IMR-90 (cell line): ENCODE data around the gene SLC8A1. TPM values are rescaled to one million over a fixed set of nuclear protein-coding genes. Genes with fewer than 3 reads are reported as not detected.

Source experiments
- ATAC-seq: fragments of 200-7000 bp; cut with Tn5 transposase; 2 replicates; pipeline ENCODE4 v1.9.1; 2020; ENCODE audit warnings: low read depth, mild to moderate bottlenecking, moderate library complexity
- BruUV-seq: library from RNA; stranded (reverse); fragments of 400-500 nt; replicated peaks from 2 replicates; lab custom pipeline; 2021; lab: Mats Ljungman, UMichigan
- CTCF ChIA-PET: fragments of 300-600 bp; formaldehyde crosslinking; extraction: SDS; loops from one replicate; lab custom pipeline; 2021; ENCODE audit warnings: antibody characterized with exemption; lab: Yijun Ruan, JAX
- POLR2A ChIA-PET: fragments of 300-600 bp; sonication (Branson Sonifier 250); formaldehyde crosslinking; loops from one replicate; lab custom pipeline; 2022; ENCODE audit warnings: antibody characterized with exemption; ENCODE audit not compliant: unreplicated experiment; lab: Charles Lee
- DNase-seq: peaks from one replicate; pipeline ENCODE4 v3.0.0; 2013
- H2AFZ ChIP-seq: replicated peaks from 2 replicates; pipeline ENCODE3; 2013; ENCODE audit warnings: low read length, mild to moderate bottlenecking; ENCODE audit not compliant: poor library complexity
- H2AK5ac ChIP-seq: 2 replicates; pipeline ENCODE4 v1.6.1; 2013; ENCODE audit warnings: low read depth, low read length, inconsistent platforms
- H2AK9ac ChIP-seq: replicated peaks from 2 replicates; pipeline ENCODE3; 2013; ENCODE audit warnings: mild to moderate bottlenecking, low read depth, low read length, moderate library complexity; ENCODE audit not compliant: poor library complexity
- H2BK120ac ChIP-seq: 2 replicates; pipeline ENCODE4 v1.6.1; 2013; ENCODE audit warnings: low read depth, low read length, inconsistent platforms
- H2BK15ac ChIP-seq: 3 replicates; pipeline ENCODE4 v1.6.1; 2013; ENCODE audit warnings: low read depth, low read length, inconsistent platforms
- H2BK20ac ChIP-seq: 2 replicates; pipeline ENCODE4 v1.6.1; 2013; ENCODE audit warnings: low read depth, mild to moderate bottlenecking, inconsistent platforms, low read length, moderate library complexity
- H2BK5ac ChIP-seq: 2 replicates; pipeline ENCODE4 v1.6.1; 2013; ENCODE audit warnings: mild to moderate bottlenecking, low read depth, low read length, inconsistent platforms; ENCODE audit not compliant: poor library complexity, severe bottlenecking
- H3K14ac ChIP-seq: replicated peaks from 2 replicates; pipeline ENCODE4 v1.6.1; 2013; ENCODE audit warnings: low read depth, low read length, inconsistent platforms
- H3K18ac ChIP-seq: 2 replicates; pipeline ENCODE4 v1.6.1; 2013; ENCODE audit warnings: low read depth, low read length, control low read depth
- H3K23ac ChIP-seq: 2 replicates; pipeline ENCODE4 v1.6.1; 2013; ENCODE audit warnings: low read depth, low read length, inconsistent platforms
- H3K27ac ChIP-seq: 2 replicates; pipeline ENCODE4 v1.5.1; 2013; ENCODE audit warnings: mild to moderate bottlenecking, control low read depth, low read length; ENCODE audit not compliant: insufficient read depth
- H3K27me3 ChIP-seq: 2 replicates; pipeline ENCODE4 v1.6.1; 2013; ENCODE audit warnings: low read length; ENCODE audit not compliant: control insufficient read depth, insufficient read depth
- H3K36me3 ChIP-seq: 2 replicates; pipeline ENCODE4 v1.6.1; 2013; ENCODE audit warnings: low read length, mixed read lengths; ENCODE audit not compliant: control insufficient read depth, insufficient read depth
- H3K4ac ChIP-seq: 2 replicates; pipeline ENCODE4 v1.6.1; 2013; ENCODE audit warnings: low read depth, low read length, inconsistent platforms
- H3K4me1 ChIP-seq: 2 replicates; pipeline ENCODE4 v1.6.1; 2013; ENCODE audit warnings: low read length, mixed read lengths; ENCODE audit not compliant: control insufficient read depth, insufficient read depth
- H3K4me2 ChIP-seq: 2 replicates; pipeline ENCODE4 v1.6.1; 2013; ENCODE audit warnings: low read depth, mild to moderate bottlenecking, control low read depth, low read length, moderate library complexity
- H3K4me3 ChIP-seq: 2 replicates; pipeline ENCODE4 v1.5.1; 2013; ENCODE audit warnings: low read depth, mild to moderate bottlenecking, control low read depth, low read length, moderate library complexity; ENCODE audit not compliant: insufficient read depth
- H3K56ac ChIP-seq: 2 replicates; pipeline ENCODE4 v1.6.1; 2013; ENCODE audit warnings: low read length, inconsistent platforms; ENCODE audit not compliant: insufficient read depth; ENCODE audit errors: extremely low read depth
- H3K79me1 ChIP-seq, 2 experiments: 2 replicates each; pipeline ENCODE4 v1.6.1; 2013; ENCODE audit warnings: low read length in 2 of 2, inconsistent platforms in 1 of 2, low read depth in 1 of 2
- H3K9ac ChIP-seq: 2 replicates; pipeline ENCODE4 v1.6.1; 2013; ENCODE audit warnings: low read depth, low read length, control low read depth
- H3K9me1 ChIP-seq: 2 replicates; pipeline ENCODE4 v1.6.1; 2013; ENCODE audit warnings: low read length, inconsistent platforms; ENCODE audit not compliant: insufficient read depth
- H3K9me3 ChIP-seq: 2 replicates; pipeline ENCODE4 v1.6.1; 2013; ENCODE audit warnings: low read length; ENCODE audit not compliant: control insufficient read depth, insufficient read depth
- H4K20me1 ChIP-seq: 2 replicates; pipeline ENCODE4 v1.6.1; 2013; ENCODE audit warnings: low read length, inconsistent platforms; ENCODE audit not compliant: insufficient read depth
- H4K5ac ChIP-seq: 2 replicates; pipeline ENCODE4 v1.6.1; 2013; ENCODE audit warnings: mild to moderate bottlenecking, low read depth, low read length, control low read depth
- H4K8ac ChIP-seq, 2 experiments: 2 replicates each; pipeline ENCODE4 v1.6.1; 2013; ENCODE audit warnings: low read depth in 2 of 2, low read length in 2 of 2, control low read depth in 1 of 2, inconsistent platforms in 1 of 2
- H4K91ac ChIP-seq: 2 replicates; pipeline ENCODE4 v1.6.1; 2013; ENCODE audit warnings: low read depth, low read length, inconsistent platforms; ENCODE audit not compliant: insufficient read depth
- BHLHE40 ChIP-seq: fragments of 150-350 bp; IDR thresholded peaks from 2 replicates; pipeline ENCODE4 v1.6.1; 2016; ENCODE audit warnings: mild to moderate bottlenecking, low read depth, low read length
- CEBPB ChIP-seq: IDR thresholded peaks from 2 replicates; pipeline ENCODE4 v1.6.1; 2012; ENCODE audit warnings: low read depth, low read length, improper control_type of control experiment
- CHD1 ChIP-seq: IDR thresholded peaks from 2 replicates; pipeline ENCODE4 v1.6.1; 2012; ENCODE audit warnings: low read depth, low read length, improper control_type of control experiment
- FOS ChIP-seq: fragments of 150-350 bp; IDR thresholded peaks from 2 replicates; pipeline ENCODE4 v1.6.1; 2016; ENCODE audit warnings: low read depth, low read length
- MAFK ChIP-seq: IDR thresholded peaks from 2 replicates; pipeline ENCODE4 v1.6.1; 2012; ENCODE audit warnings: low read depth, low read length, improper control_type of control experiment
- MAZ ChIP-seq: IDR thresholded peaks from 2 replicates; pipeline ENCODE4 v1.6.1; 2012; ENCODE audit warnings: low read depth, mild to moderate bottlenecking, low read length, improper control_type of control experiment, moderate library complexity, borderline replicate concordance
- MXI1 ChIP-seq: IDR thresholded peaks from 2 replicates; pipeline ENCODE4 v1.6.1; 2012; ENCODE audit warnings: low read depth, mild to moderate bottlenecking, low read length, moderate library complexity, borderline replicate concordance
- NFE2L2 ChIP-seq: fragments of 150-350 bp; IDR thresholded peaks from 2 replicates; pipeline ENCODE4 v1.6.1; 2016; ENCODE audit warnings: low read depth, mild to moderate bottlenecking, low read length
- POLR2A ChIP-seq: IDR thresholded peaks from 2 replicates; pipeline ENCODE4 v1.6.1; 2012; ENCODE audit warnings: mild to moderate bottlenecking, low read depth, low read length
- RAD21 ChIP-seq: IDR thresholded peaks from 2 replicates; pipeline ENCODE4 v1.6.1; 2012; ENCODE audit warnings: low read length, improper control_type of control experiment
- RCOR1 ChIP-seq: IDR thresholded peaks from 2 replicates; pipeline ENCODE4 v1.6.1; 2012; ENCODE audit warnings: mild to moderate bottlenecking, low read length, improper control_type of control experiment; ENCODE audit not compliant: insufficient replicate concordance
- RFX5 ChIP-seq: IDR thresholded peaks from 2 replicates; pipeline ENCODE4 v1.8.0; 2012; ENCODE audit warnings: low read depth, mild to moderate bottlenecking, low read length, moderate library complexity
- SMC3 ChIP-seq: fragments of 150-350 bp; IDR thresholded peaks from 2 replicates; pipeline ENCODE4 v1.6.1; 2016; ENCODE audit warnings: low read depth, mild to moderate bottlenecking, antibody characterized with exemption, low read length, moderate library complexity
- WGBS, 2 experiments: methylation state at CpG; one replicate each; pipeline versions ENCODE4 v1.1.5 to v1.1.7; 2013; ENCODE audit warnings: missing lambda C conversion rate in 2 of 2; ENCODE audit not compliant: insufficient read length in 1 of 2; ENCODE audit errors: extremely low coverage in 2 of 2; 5-methylcytosine and 5-hydroxymethylcytosine counted together
- dilution Hi-C: fragments of 300-500 bp; cut with HindIII; formaldehyde crosslinking; loops from one replicate; pipeline ENCODE4 v1.14.3; 2018; ENCODE audit warnings: low sequenced_read_pairs; ENCODE audit not compliant: unreplicated experiment
- in situ Hi-C: fragments of 300-500 bp; cut with MboI; formaldehyde crosslinking; loops from 3 replicates; pipeline ENCODE4 v1.14.3; 2019; ENCODE audit warnings: low sequenced_read_pairs, inconsistent platforms, mixed read lengths
- intact Hi-C: fragments of 100-400 bp; cut with micrococcal nuclease; formaldehyde crosslinking; loops from 2 replicates; pipeline ENCODE4 v1.10.0; 2022
- polyA plus RNA-seq, 3 experiments: library from polyadenylated mRNA; depleted of rRNA; stranded (reverse); fragments of >200 nt; gene quantifications; 2 replicates each; pipeline ENCODE4 v1.2.3, GENCODE V29; 2012; ENCODE audit warnings: low replicate concordance in 1 of 3
- total RNA-seq: library from RNA; depleted of rRNA; stranded (reverse); fragments of >200 nt; gene quantifications from 2 replicates; pipeline ENCODE4 v1.2.3, GENCODE V29; 2012
- TF ChIP-seq, protein P1 (sequence below): conservative IDR thresholded peaks from 2 replicates; pipeline ENCODE4 v1.5.1; 2012; ENCODE audit warnings: mild to moderate bottlenecking, low read depth, low read length, improper control_type of control experiment
- TF ChIP-seq, protein P2 (sequence below): fragments of 150-350 bp; IDR thresholded peaks from 2 replicates; pipeline ENCODE4 v1.6.1; 2017; ENCODE audit warnings: mild to moderate bottlenecking, antibody characterized with exemption, low read length, low read depth
- TF ChIP-seq, protein P3 (sequence below): fragments of 150-350 bp; IDR thresholded peaks from 2 replicates; pipeline ENCODE4 v1.6.1; 2016; ENCODE audit warnings: low read depth, mild to moderate bottlenecking, low read length, moderate library complexity, borderline replicate concordance

Gene SLC8A1
- total and polyA plus RNA-seq, 2 of the 4 experiments (the other 2 are of a cell fraction) = 7.7 to 57.0 TPM

DNA sequence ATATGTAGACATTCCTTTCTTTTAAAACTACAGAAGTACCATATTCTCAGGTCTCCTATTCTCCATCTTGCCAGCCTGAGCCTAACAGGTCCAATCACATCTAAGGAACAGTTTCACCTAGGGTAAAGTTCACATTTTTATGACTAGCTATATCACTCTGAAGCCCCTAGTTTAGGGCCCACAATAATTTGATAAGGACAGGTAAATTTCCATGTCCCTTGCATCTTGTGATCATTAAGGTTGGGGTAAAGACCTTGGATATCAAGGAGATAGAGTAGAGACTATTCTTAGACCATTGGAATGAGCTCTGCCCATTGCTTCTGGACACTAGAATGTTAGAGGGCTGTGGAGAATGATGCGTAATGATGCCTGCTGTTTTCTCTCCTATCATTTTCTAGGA lies 185.7 kb downstream of the SLC8A1 start:
- no peak overlapping the region for H3K14ac ChIP-seq
- no peak overlapping the region for H2AK9ac ChIP-seq
- H3K23ac ChIP-seq = no peak overlapping the region
- H3K27ac ChIP-seq = no peak overlapping the region
- H2BK120ac ChIP-seq = no peak overlapping the region
- H4K20me1 ChIP-seq = no peaks in the 10 kb centered on the region
- no peak for TF ChIP-seq POLR2A
- no peak for TF ChIP-seq SMC3
- TF ChIP-seq, protein P1, sequence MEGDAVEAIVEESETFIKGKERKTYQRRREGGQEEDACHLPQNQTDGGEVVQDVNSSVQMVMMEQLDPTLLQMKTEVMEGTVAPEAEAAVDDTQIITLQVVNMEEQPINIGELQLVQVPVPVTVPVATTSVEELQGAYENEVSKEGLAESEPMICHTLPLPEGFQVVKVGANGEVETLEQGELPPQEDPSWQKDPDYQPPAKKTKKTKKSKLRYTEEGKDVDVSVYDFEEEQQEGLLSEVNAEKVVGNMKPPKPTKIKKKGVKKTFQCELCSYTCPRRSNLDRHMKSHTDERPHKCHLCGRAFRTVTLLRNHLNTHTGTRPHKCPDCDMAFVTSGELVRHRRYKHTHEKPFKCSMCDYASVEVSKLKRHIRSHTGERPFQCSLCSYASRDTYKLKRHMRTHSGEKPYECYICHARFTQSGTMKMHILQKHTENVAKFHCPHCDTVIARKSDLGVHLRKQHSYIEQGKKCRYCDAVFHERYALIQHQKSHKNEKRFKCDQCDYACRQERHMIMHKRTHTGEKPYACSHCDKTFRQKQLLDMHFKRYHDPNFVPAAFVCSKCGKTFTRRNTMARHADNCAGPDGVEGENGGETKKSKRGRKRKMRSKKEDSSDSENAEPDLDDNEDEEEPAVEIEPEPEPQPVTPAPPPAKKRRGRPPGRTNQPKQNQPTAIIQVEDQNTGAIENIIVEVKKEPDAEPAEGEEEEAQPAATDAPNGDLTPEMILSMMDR = no peak
- no peak for TF ChIP-seq RFX5
- no peak for TF ChIP-seq MXI1
- TF ChIP-seq CHD1 = no peak
- no peak for TF ChIP-seq MAZ
- TF ChIP-seq, protein P2, sequence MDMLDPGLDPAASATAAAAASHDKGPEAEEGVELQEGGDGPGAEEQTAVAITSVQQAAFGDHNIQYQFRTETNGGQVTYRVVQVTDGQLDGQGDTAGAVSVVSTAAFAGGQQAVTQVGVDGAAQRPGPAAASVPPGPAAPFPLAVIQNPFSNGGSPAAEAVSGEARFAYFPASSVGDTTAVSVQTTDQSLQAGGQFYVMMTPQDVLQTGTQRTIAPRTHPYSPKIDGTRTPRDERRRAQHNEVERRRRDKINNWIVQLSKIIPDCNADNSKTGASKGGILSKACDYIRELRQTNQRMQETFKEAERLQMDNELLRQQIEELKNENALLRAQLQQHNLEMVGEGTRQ = no peak
- no peak for TF ChIP-seq MAFK
- TF ChIP-seq, protein P3, sequence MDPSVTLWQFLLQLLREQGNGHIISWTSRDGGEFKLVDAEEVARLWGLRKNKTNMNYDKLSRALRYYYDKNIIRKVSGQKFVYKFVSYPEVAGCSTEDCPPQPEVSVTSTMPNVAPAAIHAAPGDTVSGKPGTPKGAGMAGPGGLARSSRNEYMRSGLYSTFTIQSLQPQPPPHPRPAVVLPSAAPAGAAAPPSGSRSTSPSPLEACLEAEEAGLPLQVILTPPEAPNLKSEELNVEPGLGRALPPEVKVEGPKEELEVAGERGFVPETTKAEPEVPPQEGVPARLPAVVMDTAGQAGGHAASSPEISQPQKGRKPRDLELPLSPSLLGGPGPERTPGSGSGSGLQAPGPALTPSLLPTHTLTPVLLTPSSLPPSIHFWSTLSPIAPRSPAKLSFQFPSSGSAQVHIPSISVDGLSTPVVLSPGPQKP = no peak
- no peak for TF ChIP-seq RAD21
- no peak for TF ChIP-seq NFE2L2
- no peak for TF ChIP-seq RCOR1
- TF ChIP-seq BHLHE40 = no peak
- no peak for TF ChIP-seq FOS
- no peak for TF ChIP-seq CEBPB
- no peak overlapping the region for H2BK15ac ChIP-seq
- intact Hi-C loops = no loop called here
- no TSS peak for BruUV-seq
- H3K4me1 ChIP-seq = no peaks in the 10 kb centered on the region
- H4K5ac ChIP-seq = no peak overlapping the region
- H3K56ac ChIP-seq = no peak overlapping the region
- H3K4me3 ChIP-seq = no peak overlapping the region
- peaks cover 11% of the 10 kb centered on the region; the same call in 1 of the 2 replicates for H3K9me1 ChIP-seq
- in situ Hi-C loops = no loop called here
- dilution Hi-C loops = no loop called here
- no peak overlapping the region for H4K91ac ChIP-seq
- H3K79me1 ChIP-seq = peaks cover 16 to 20% of the 10 kb centered on the region in 2 experiments
- ATAC-seq = no peak
- DNase-seq = no peak
- H3K9ac ChIP-seq = no peak overlapping the region
- no peak overlapping the region for H3K18ac ChIP-seq
- no peak overlapping the region for H3K4ac ChIP-seq
- WGBS, 2 experiments = no CpG with 5 or more reads among the region's 1 CpG
- ChIA-PET CTCF (no interaction called here), POLR2A (no interaction called here)
- H2AK5ac ChIP-seq = no peak overlapping the region
- no peaks in the 10 kb centered on the region for H3K27me3 ChIP-seq
- no peak overlapping the region for H2BK5ac ChIP-seq
- H3K36me3 ChIP-seq = no peaks in the 10 kb centered on the region; the same call in 1 of the 2 replicates
- no peak overlapping the region for H2AFZ ChIP-seq
- no peaks in the 10 kb centered on the region for H3K9me3 ChIP-seq
- no peak overlapping the region for H3K4me2 ChIP-seq
- no peak overlapping the region for H2BK20ac ChIP-seq
- no peak overlapping the region for H4K8ac ChIP-seq
